Transverse colon (tissue), 4 donors: Measurements from ENCODE around the gene MSI2. TPM values are rescaled to one million over a fixed set of nuclear protein-coding genes. Genes with fewer than 3 reads are reported as not detected.
A peak's percentile ranks its signal among the peaks of the same experiment; 100 is the strongest.

Source experiments
- DNase-seq: peaks from one replicate; pipeline ENCODE4 v3.0.0-alpha.2; 2019
- H3K27ac ChIP-seq, 4 donors: fragments of 200-600 bp; sonication (generic); 2 replicates each; pipeline ENCODE4 v1.5.1; 2016 to 2018; ENCODE audit warnings: inconsistent platforms in 4 of 4
- H3K27me3 ChIP-seq: fragments of 200-600 bp; sonication (generic); 2 replicates; pipeline ENCODE4 v1.5.1; 2017; ENCODE audit warnings: inconsistent platforms
- H3K36me3 ChIP-seq, 4 donors: fragments of 200-600 bp; sonication (generic); 2 replicates each; pipeline ENCODE4 v1.5.1; 2017 to 2019; ENCODE audit warnings: inconsistent platforms in 4 of 4
- H3K4me1 ChIP-seq, 4 donors: fragments of 200-600 bp; sonication (generic); 2 replicates each; pipeline ENCODE4 v1.5.1; 2017 to 2020; ENCODE audit warnings: inconsistent platforms in 4 of 4
- H3K4me3 ChIP-seq, 4 donors: fragments of 200-600 bp; sonication (generic); 1 replicate in 1 of 4; 2 replicates in 3 of 4; pipeline versions ENCODE4 v1.5.1 to v1.6.1; 2017 to 2019; ENCODE audit warnings: inconsistent platforms in 4 of 4
- H3K9me3 ChIP-seq, 2 donors: fragments of 200-600 bp; sonication (generic); 2 replicates each; pipeline ENCODE4 v1.5.1; 2017 to 2019; ENCODE audit warnings: inconsistent platforms in 2 of 2
- EP300 ChIP-seq: sonication (generic); formaldehyde crosslinking; IDR thresholded peaks from one replicate; pipeline ENCODE4 v1.6.1; 2017; ENCODE audit warnings: antibody characterized with exemption, low read depth
- POLR2A ChIP-seq: fragments of 450-650 bp; IDR thresholded peaks from one replicate; pipeline ENCODE4 v1.6.1; 2016; ENCODE audit warnings: antibody characterized with exemption, mild to moderate bottlenecking, moderate library complexity
- POLR2AphosphoS5 ChIP-seq, 3 donors: sonication (generic); formaldehyde crosslinking; IDR thresholded peaks; one replicate each; pipeline ENCODE4 v1.6.1; 2016; ENCODE audit warnings: antibody characterized with exemption in 3 of 3
- WGBS, 2 donors: methylation state at CpG; one replicate each; pipeline ENCODE4 v1.1.5; 2018; ENCODE audit warnings: low coverage in 1 of 2; 5-methylcytosine and 5-hydroxymethylcytosine counted together
- in situ Hi-C, 4 donors: fragments of 200-750 bp; cut with MboI; loops; one replicate each; pipeline versions ENCODE4 v1.15.0 to v1.15.1; 2017; ENCODE audit warnings: low sequenced_read_pairs in 3 of 4, low pct_ligation_motif_present in 1 of 4, low pct_unique_long_range_greater_than_20kb in 1 of 4
- intact Hi-C: fragments of 100-400 bp; cut with DNase I; formaldehyde crosslinking; loops from one replicate; pipeline ENCODE4 v1.15.1; 2023; ENCODE audit warnings: low total_unique reads
- total RNA-seq, 4 donors: library from RNA; depleted of rRNA; stranded (reverse); fragments of >200 nt; gene quantifications; one replicate each; pipeline ENCODE4 v1.1.0, GENCODE V29; 2016
- TF ChIP-seq, protein P1 (sequence below), 5 experiments: fragments of 200-600 bp in 3 of 5; fragments of 450-650 bp in 2 of 5; sonication (generic) in 3 of 5; IDR thresholded peaks; 1 replicate in 2 of 5; 2 replicates in 3 of 5; pipeline ENCODE4 v1.5.1; 2016 to 2017; ENCODE audit warnings: antibody characterized with exemption in 5 of 5, inconsistent platforms in 3 of 5, mild to moderate bottlenecking in 2 of 5, moderate library complexity in 1 of 5

Gene MSI2
- total RNA-seq, 4 donors from 2014 or later, result 20.6 to 36.0 (median 29.3) TPM

DNA sequence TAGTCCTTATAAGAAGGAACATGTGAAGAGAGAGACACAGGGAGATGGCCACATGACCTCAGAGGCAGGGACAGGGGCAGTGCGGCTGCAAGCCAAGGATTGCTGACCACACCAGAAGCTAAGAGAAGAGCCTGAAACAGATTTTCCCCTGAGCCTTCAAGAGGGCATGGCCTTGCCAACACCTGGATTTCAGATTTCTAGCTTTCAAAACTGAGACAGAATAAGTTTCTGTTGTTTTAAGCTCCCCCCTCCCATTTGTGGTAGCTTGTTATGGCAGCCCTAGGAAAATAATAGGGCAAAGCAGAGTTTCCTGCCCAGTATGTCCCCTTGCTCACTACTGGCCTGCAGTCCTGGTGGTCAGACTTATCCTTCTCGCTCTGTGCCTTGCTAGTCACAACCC is 284.3 kb downstream of the MSI2 start:
- H3K36me3 ChIP-seq, result no peaks in the 10 kb centered on the region
- H3K4me3 ChIP-seq, result no peak overlapping the region
- H3K4me1 ChIP-seq, result peaks cover 0 to 20% (median 7%) of the 10 kb centered on the region in 4 donors
- WGBS, 2 donors, result 88 to 100% methylated on average over 1 to 2 of the region's 2 CpGs
- H3K27me3 ChIP-seq, result no peaks in the 10 kb centered on the region
- TF ChIP-seq POLR2AphosphoS5 (IDR thresholded peaks at IDR 0.05) (no peak), POLR2A (no peak)
- TF ChIP-seq, protein P1, sequence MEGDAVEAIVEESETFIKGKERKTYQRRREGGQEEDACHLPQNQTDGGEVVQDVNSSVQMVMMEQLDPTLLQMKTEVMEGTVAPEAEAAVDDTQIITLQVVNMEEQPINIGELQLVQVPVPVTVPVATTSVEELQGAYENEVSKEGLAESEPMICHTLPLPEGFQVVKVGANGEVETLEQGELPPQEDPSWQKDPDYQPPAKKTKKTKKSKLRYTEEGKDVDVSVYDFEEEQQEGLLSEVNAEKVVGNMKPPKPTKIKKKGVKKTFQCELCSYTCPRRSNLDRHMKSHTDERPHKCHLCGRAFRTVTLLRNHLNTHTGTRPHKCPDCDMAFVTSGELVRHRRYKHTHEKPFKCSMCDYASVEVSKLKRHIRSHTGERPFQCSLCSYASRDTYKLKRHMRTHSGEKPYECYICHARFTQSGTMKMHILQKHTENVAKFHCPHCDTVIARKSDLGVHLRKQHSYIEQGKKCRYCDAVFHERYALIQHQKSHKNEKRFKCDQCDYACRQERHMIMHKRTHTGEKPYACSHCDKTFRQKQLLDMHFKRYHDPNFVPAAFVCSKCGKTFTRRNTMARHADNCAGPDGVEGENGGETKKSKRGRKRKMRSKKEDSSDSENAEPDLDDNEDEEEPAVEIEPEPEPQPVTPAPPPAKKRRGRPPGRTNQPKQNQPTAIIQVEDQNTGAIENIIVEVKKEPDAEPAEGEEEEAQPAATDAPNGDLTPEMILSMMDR (IDR thresholded peaks at IDR 0.05), result no peak
- H3K9me3 ChIP-seq, result no peaks in the 10 kb centered on the region
- intact Hi-C loops, result no loop called here
- DNase-seq, result peak; percentile 18
- no peak overlapping the region for H3K27ac ChIP-seq
- in situ Hi-C loops, result no loop called here

DNA sequence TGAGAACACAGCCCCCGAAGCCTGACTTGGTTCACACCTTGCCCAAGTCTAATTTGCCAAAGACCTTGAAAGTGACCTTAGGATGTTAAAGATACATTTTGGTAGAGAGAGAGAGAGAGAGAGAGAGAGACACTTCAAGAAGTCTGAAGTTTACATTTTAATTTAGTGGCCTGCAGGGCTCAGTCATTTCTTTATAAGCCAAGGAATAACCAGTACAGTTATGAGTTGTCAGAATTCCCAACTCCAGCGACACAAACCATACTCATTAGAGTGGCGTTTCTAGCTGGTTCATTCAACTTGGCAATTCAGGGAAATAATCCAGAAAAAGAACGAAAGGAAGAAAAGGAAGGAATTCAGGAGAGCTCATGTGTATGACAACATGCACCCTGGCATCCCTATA is 284.7 kb downstream of the MSI2 start:
- intact Hi-C loops, result no loop called here
- H3K4me1 ChIP-seq, result peaks cover 0 to 20% (median 7%) of the 10 kb centered on the region in 4 donors

DNA sequence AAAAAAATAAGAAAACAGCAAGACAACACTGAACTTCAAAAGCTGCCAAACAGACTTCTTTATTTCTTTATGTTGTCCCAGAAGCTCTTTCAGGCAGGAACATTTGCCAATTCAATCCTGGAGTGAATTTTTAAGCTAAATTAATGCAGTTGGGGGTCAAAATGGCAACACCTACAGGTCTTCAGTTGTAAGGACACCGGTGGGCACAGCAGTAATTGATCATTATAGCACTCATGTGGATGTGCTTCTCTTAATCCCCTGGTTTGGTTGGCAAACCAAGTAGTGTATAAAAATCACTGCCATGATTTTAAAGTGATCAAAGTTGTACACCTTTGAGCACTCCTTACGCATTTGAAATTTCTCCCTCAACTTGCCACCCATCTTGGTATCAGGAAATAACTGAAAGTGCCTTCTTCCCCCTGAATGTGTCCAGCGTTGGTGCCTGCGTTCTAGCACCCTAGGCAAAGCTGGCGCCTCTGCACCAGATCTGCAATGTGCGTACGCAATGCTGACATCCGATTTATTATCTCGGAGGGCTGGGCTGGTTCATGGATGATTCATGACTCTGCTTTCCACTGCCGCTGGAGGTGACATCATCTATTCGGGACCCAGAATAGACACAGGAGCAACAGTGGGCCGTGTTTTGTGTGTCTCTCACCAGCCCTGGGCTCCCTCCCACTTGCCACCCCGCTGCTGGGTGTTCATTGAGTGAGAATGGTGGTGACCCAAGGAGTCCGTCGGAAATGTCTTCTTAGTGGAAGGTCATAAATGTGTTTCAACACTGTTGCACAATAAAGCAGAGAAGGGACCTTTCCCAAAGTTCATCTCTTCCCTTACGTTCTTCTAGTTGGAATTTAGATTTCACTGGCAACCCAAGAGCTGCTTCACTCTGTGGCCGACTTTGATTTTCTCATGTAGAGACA is 285.4 kb downstream of the MSI2 start:
- H3K9me3 ChIP-seq, result no peaks in the 10 kb centered on the region
- TF ChIP-seq POLR2AphosphoS5 (IDR thresholded peaks at IDR 0.05), result peak; percentile 38 to 57 (median 39)
- no peak for TF ChIP-seq EP300
- no peak for TF ChIP-seq POLR2A
- TF ChIP-seq, protein P1 (IDR thresholded peaks at IDR 0.05), result no peak
- H3K36me3 ChIP-seq, result no peaks in the 10 kb centered on the region
- 81 to 100% methylated on average over 3 to 17 of the region's 17 CpGs for WGBS, 2 donors
- in situ Hi-C loops (no loop called here), intact Hi-C loops (no loop called here)
- no peak for DNase-seq
- peaks cover 0 to 20% (median 7%) of the 10 kb centered on the region in 4 donors for H3K4me1 ChIP-seq
- H3K4me3 ChIP-seq, result no peak overlapping the region
- H3K27me3 ChIP-seq, result no peaks in the 10 kb centered on the region
- H3K27ac ChIP-seq, result peak overlapping the region in 2 of 4 donors; percentile 21 to 48

More for the DNA sequence above, 284.7 kb downstream of the MSI2 start:
- 83 to 86% methylated on average over 4 of the region's 4 CpGs for WGBS, 2 donors
- peak overlapping the region in 2 of 4 donors; percentile 21 to 48 for H3K27ac ChIP-seq
- no peaks in the 10 kb centered on the region for H3K27me3 ChIP-seq
- H3K36me3 ChIP-seq, result no peaks in the 10 kb centered on the region
- H3K9me3 ChIP-seq, result no peaks in the 10 kb centered on the region
- in situ Hi-C loops, result no loop called here
- no peak for DNase-seq
- H3K4me3 ChIP-seq, result no peak overlapping the region
- TF ChIP-seq, protein P1 (IDR thresholded peaks at IDR 0.05), result no peak
- TF ChIP-seq EP300 (no peak), POLR2AphosphoS5 (IDR thresholded peaks at IDR 0.05) (no peak), POLR2A (no peak)

DNA sequence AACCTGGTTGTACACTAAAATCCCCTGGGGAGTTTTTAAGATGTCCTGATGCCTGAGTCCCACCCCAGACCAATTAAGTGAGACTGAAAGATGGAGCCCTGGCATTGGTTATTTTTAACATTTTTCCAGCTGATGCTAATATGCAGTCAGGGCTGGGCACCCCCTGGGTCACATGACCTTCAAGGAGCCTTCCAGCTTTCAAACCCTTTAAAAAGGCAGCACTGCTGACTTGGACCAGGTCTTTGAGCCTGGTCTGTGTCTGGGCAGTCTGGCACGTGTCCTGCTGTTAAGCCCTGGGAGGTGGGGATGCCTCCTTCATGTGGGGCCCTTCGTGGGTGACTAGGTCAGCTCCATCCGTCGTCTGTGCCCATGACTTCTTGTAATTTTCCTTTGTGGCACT is 286.2 kb downstream of the MSI2 start:
- H3K27ac ChIP-seq, result no peak overlapping the region
- DNase-seq, result no peak
- intact Hi-C loops, result no loop called here
- H3K27me3 ChIP-seq, result no peaks in the 10 kb centered on the region
- TF ChIP-seq EP300 (no peak), POLR2AphosphoS5 (IDR thresholded peaks at IDR 0.05) (no peak), POLR2A (no peak)
- TF ChIP-seq, protein P1 (IDR thresholded peaks at IDR 0.05), result no peak
- H3K9me3 ChIP-seq, result no peaks in the 10 kb centered on the region
- WGBS, 2 donors, result 78 to 94% methylated on average over 3 to 4 of the region's 4 CpGs
- no peak overlapping the region for H3K4me3 ChIP-seq
- peaks cover 0 to 20% (median 7%) of the 10 kb centered on the region in 4 donors for H3K4me1 ChIP-seq
- H3K36me3 ChIP-seq, result no peaks in the 10 kb centered on the region
- in situ Hi-C loops, result no loop called here
